GM23248 (cell line): Measurements from ENCODE around the gene EDC3.

Experiments used
- EZH2 ChIP-seq: fragments of 200-600 bp; sonication (generic); IDR thresholded peaks from 2 replicates; pipeline ENCODE4 v1.6.1; 2018; ENCODE audit warnings: antibody characterized with exemption, mild to moderate bottlenecking; ENCODE audit not compliant: insufficient read depth, poor library complexity, severe bottlenecking
- EZH2phosphoT487 ChIP-seq: fragments of 200-600 bp; sonication (generic); IDR thresholded peaks from 2 replicates; pipeline ENCODE4 v1.6.1; 2018; ENCODE audit warnings: antibody characterized with exemption, moderate library complexity, mild to moderate bottlenecking, low read depth; ENCODE audit not compliant: insufficient read depth

DNA sequence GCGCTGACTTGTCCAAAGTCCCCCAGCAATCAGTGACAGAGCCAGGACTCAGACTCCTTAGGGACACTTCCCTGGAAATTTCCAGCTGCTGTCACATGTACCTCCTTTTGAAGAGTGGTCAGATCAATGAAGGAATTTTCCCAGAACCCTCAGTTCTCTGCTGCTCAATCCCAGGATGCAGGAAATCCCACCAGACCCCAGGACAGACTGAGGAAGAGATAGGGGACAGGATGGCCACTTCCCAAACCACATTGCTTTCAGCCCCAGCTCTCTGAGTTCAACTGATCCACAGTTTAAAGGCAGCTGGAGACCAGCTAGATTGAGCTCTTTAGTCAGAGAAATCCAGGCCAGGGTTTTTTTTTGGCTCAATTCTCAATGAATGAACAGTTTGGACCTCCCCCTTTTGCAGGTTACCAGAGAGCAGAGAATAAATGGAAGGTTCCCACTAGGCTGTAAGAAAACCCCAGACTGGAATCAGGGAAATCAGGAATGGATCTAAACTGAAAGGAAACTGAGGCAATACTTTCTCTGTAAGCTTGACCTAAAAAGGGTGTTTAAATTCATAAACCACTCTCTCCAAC lies 28.0 kb upstream of the EDC3 start:
- no peak for TF ChIP-seq EZH2
- TF ChIP-seq EZH2phosphoT487 = no peak
